GM13976 (cell line): ENCODE results near the gene GMPPA.

Experiments used
- DNase-seq: peaks from one replicate; pipeline ENCODE4 v3.0.0; 2012; ENCODE audit warnings: low spot score
- in situ Hi-C: fragments of 300-500 bp; cut with MboI; formaldehyde crosslinking; loops from one replicate; pipeline ENCODE4 v1.12.0; 2022; ENCODE audit warnings: low sequenced_read_pairs, mixed read lengths, inconsistent platforms; ENCODE audit not compliant: unreplicated experiment
- TF ChIP-seq, protein P1 (sequence below): IDR thresholded peaks from 2 replicates; pipeline ENCODE4 v1.5.1; 2012; ENCODE audit warnings: borderline replicate concordance, mild to moderate bottlenecking; ENCODE audit not compliant: insufficient read depth; ENCODE audit errors: extremely low read depth, missing control alignments, control extremely low read depth

Gene GMPPA

GRCh38 chr2:219491278-219491963 is 7.3 kb upstream of the GMPPA start:
- DNase-seq, result no peak
- TF ChIP-seq, protein P1, sequence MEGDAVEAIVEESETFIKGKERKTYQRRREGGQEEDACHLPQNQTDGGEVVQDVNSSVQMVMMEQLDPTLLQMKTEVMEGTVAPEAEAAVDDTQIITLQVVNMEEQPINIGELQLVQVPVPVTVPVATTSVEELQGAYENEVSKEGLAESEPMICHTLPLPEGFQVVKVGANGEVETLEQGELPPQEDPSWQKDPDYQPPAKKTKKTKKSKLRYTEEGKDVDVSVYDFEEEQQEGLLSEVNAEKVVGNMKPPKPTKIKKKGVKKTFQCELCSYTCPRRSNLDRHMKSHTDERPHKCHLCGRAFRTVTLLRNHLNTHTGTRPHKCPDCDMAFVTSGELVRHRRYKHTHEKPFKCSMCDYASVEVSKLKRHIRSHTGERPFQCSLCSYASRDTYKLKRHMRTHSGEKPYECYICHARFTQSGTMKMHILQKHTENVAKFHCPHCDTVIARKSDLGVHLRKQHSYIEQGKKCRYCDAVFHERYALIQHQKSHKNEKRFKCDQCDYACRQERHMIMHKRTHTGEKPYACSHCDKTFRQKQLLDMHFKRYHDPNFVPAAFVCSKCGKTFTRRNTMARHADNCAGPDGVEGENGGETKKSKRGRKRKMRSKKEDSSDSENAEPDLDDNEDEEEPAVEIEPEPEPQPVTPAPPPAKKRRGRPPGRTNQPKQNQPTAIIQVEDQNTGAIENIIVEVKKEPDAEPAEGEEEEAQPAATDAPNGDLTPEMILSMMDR, result no peak
- in situ Hi-C loops, result no loop called here

GRCh38 chr2:219492575-219492974 is 6.1 kb upstream of the GMPPA start:
- in situ Hi-C loops, result no loop called here
- TF ChIP-seq, protein P1, result no peak
- no peak for DNase-seq

DNA sequence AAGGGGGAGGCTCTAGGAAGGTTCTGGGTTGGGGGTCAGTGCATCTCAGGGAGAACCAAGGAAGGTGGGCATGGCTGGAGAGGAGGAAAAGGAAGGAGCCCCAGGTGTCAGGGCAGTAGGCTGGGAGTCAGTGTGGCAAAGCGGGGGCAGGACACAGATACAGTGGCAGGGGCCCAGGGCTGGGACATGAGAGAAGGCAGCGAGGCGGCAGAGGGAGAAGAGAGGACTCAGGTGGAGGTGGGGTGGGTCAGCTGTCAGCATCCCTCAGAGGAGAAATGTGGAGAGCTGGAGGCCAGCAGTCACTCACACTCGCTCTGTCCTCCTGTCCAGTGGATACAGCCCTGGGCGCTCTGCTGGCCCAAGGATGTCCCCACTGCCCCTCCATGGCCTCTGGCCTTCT is 5.6 kb upstream of the GMPPA start:
- in situ Hi-C loops, result no loop called here
- DNase-seq, result no peak
- TF ChIP-seq, protein P1, result no peak

- TF ChIP-seq, protein P1, result no peak
- no peak for DNase-seq
- in situ Hi-C loops, result no loop called here
These were observed 3.6 kb upstream of the GMPPA start for GRCh38 chr2:219494952-219495530.

DNA sequence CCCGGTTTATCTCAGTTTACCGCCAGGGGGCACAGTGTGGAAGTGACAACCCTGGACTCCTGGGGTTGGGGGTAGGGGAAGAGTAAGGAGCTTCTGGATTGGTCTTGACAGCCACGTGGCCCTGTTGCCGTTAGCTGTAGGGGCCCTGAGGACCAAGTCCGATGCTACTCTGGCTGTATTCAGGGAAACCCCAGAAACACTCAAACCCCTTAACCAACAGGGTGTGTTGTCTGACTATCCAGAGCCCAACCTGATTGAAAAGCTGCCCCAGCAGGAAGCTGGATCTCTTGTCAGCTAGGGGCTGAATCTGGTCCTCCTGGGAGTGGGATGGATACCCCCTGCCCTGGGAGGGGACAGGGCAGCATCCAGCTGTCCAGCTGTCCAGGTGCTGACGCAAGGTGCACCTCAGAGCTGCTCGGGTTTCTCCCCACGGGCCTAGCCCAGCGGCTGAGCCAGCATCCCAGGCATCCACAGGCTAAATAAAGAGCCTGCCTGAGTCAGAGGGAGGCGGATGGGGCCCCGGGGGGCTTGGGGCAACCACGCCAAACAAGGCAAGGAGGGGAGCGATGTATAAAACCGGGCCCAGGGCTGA is 3.1 kb upstream of the GMPPA start:
- TF ChIP-seq, protein P1, result peak; percentile 55
- in situ Hi-C loops, result no loop called here
- DNase-seq, result peak; percentile 84

DNA sequence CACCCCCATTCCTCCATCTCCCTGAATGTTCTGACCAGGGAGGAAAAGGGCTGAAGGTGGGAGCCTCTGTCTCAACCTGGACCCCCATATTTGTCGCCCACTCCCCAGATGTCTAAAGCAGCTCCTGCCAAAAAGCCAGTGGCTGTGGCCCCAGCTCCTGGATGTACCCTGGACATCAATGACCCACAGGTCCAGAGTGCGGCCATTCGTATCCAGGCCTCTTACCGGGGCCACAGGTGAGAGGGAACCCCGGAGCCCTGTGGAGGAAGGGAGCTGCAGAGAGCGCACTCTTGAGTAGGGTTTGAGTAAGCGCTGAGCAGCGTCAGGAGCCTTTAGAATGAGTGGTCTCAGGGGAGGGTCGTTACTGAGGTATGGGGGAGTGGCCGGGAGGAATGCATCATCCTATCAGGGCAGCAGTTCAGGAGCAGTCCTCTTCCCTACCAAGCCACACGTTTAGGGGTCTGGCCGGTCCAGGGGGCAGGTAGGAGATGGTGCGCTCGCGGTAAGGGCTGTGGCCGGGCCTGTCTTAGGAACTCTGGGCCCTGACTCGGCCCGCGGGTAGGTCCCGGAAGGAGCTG is 2.4 kb upstream of the GMPPA start:
- no peak for DNase-seq
- TF ChIP-seq, protein P1, result no peak
- in situ Hi-C loops, result no loop called here
